Testis (tissue), 3 donors: ENCODE measurements around the gene STIM1. TPM values are rescaled to one million over a fixed set of nuclear protein-coding genes. Genes with fewer than 3 reads are reported as not detected.

ENCODE experiments used
- DNase-seq: peaks from one replicate; pipeline ENCODE4 v3.0.0-alpha.2; 2019
- H3K27ac ChIP-seq, 2 donors: fragments of 200-600 bp; sonication (generic); one replicate each; pipeline ENCODE4 v1.5.1; 2019
- H3K27me3 ChIP-seq: fragments of 200-600 bp; sonication (generic); one replicate; pipeline ENCODE4 v1.5.1; 2019
- H3K36me3 ChIP-seq: fragments of 200-600 bp; sonication (generic); one replicate; pipeline ENCODE4 v1.5.1; 2017; ENCODE audit warnings: low read depth; ENCODE audit errors: missing control alignments
- H3K4me1 ChIP-seq: fragments of 200-600 bp; sonication (generic); one replicate; pipeline ENCODE4 v1.5.1; 2019
- H3K4me3 ChIP-seq, 2 donors: fragments of 200-600 bp; sonication (generic); one replicate each; pipeline ENCODE4 v1.5.1; 2017 to 2019
- H3K9me3 ChIP-seq: fragments of 200-600 bp; sonication (generic); one replicate; pipeline ENCODE4 v1.5.1; 2017
- POLR2A ChIP-seq: fragments of 450-650 bp; IDR thresholded peaks from one replicate; pipeline ENCODE4 v1.6.1; 2017; ENCODE audit warnings: antibody characterized with exemption, mild to moderate bottlenecking, moderate library complexity
- WGBS, 2 donors: methylation state at CpG; one replicate each; pipeline ENCODE4 v1.1.5; 2018; 5-methylcytosine and 5-hydroxymethylcytosine counted together
- intact Hi-C: fragments of 100-400 bp; cut with DNase I; formaldehyde crosslinking; loops from one replicate; pipeline ENCODE4 v1.15.1; 2023; ENCODE audit warnings: low total_unique reads
- polyA plus RNA-seq: library from polyadenylated mRNA; stranded (reverse); fragments of 350-450 nt; fragmentation: Illumina TruSeq; extraction: RNeasy Lipid Tissue Mini Kit (QIAGEN cat#74804); gene quantifications from one replicate; pipeline ENCODE4 v1.2.3, GENCODE V29; 2014; ENCODE audit warnings: low read depth, low replicate concordance; ENCODE audit not compliant: insufficient read depth
- total RNA-seq, 2 donors: library from RNA; depleted of rRNA; stranded (reverse); fragments of >200 nt; gene quantifications; one replicate each; pipeline ENCODE4 v1.2.3, GENCODE V29; 2016
- TF ChIP-seq, protein P1 (sequence below), 3 experiments: fragments of 450-650 bp in 2 of 3; fragments of 200-600 bp in 1 of 3; sonication (generic) in 1 of 3; IDR thresholded peaks; one replicate each; pipeline ENCODE4 v1.5.1; 2016 to 2019; ENCODE audit warnings: antibody characterized with exemption in 3 of 3, mild to moderate bottlenecking in 2 of 3, moderate library complexity in 1 of 3

Gene STIM1
- total and polyA plus RNA-seq, 3 donors from 2014 or later: 78.2 to 95.5 (median 87.1) TPM

DNA sequence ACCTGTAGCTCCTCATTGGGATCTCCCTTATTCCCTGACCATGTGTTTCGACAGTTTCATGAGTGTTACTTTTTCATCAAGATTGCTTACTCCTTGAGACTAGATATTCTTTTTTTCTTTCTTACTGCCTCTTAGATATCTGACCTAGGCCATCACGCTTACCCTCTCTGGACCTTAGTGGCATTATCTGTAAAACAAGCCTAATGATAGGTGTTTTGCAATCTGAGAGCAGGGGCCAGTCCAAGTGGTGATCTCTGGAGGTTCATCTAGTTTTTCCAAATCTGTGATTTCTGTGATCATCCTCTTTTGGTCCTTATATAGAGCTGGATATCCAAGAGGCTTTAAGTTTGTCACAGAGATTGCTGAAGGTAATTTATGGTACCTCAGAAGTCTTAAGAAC, 34.5 kb downstream of the STIM1 start:
- TF ChIP-seq POLR2A: no peak
- TF ChIP-seq, protein P1, sequence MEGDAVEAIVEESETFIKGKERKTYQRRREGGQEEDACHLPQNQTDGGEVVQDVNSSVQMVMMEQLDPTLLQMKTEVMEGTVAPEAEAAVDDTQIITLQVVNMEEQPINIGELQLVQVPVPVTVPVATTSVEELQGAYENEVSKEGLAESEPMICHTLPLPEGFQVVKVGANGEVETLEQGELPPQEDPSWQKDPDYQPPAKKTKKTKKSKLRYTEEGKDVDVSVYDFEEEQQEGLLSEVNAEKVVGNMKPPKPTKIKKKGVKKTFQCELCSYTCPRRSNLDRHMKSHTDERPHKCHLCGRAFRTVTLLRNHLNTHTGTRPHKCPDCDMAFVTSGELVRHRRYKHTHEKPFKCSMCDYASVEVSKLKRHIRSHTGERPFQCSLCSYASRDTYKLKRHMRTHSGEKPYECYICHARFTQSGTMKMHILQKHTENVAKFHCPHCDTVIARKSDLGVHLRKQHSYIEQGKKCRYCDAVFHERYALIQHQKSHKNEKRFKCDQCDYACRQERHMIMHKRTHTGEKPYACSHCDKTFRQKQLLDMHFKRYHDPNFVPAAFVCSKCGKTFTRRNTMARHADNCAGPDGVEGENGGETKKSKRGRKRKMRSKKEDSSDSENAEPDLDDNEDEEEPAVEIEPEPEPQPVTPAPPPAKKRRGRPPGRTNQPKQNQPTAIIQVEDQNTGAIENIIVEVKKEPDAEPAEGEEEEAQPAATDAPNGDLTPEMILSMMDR (IDR thresholded peaks at IDR 0.05): no peak
- no peak for DNase-seq
- H3K4me3 ChIP-seq: no peak overlapping the region
- H3K36me3 ChIP-seq: no peaks in the 10 kb centered on the region
- intact Hi-C loops: no loop called here
- no peak overlapping the region for H3K27ac ChIP-seq
- H3K27me3 ChIP-seq: no peaks in the 10 kb centered on the region
- no peaks in the 10 kb centered on the region for H3K4me1 ChIP-seq
- H3K9me3 ChIP-seq: no peaks in the 10 kb centered on the region
- WGBS, 2 donors: 70 to 84% methylated on average over 2 of the region's 2 CpGs

DNA sequence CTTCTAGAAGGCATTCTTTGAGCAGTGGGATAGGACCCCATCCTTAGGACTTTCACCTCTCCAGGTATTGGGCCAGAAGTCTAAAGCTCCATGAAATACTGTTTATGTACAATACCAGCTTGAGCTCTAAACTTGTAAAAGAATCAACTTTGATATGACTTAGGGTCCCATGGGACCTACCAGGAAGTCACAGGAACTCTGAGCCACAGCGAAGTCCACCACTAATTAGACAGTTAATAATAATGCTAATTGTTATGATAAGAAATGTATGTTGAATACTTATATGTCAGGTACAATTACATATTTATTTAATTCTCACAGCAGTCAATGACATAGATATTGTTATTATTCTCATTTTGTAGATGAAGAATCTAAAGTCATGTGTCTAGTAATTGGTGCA, 35.3 kb downstream of the STIM1 start:
- intact Hi-C loops: no loop called here
- Histone ChIP-seq H3K36me3 (no peaks in the 10 kb centered on the region), H3K9me3 (no peaks in the 10 kb centered on the region), H3K27me3 (no peaks in the 10 kb centered on the region), H3K4me3 (no peak overlapping the region), H3K27ac (no peak overlapping the region), H3K4me1 (no peaks in the 10 kb centered on the region)
- WGBS, 2 donors: 73 to 89% methylated on average over 1 of the region's 1 CpG
- no peak for TF ChIP-seq POLR2A
- TF ChIP-seq, protein P1 (IDR thresholded peaks at IDR 0.05): no peak
- DNase-seq: no peak

DNA sequence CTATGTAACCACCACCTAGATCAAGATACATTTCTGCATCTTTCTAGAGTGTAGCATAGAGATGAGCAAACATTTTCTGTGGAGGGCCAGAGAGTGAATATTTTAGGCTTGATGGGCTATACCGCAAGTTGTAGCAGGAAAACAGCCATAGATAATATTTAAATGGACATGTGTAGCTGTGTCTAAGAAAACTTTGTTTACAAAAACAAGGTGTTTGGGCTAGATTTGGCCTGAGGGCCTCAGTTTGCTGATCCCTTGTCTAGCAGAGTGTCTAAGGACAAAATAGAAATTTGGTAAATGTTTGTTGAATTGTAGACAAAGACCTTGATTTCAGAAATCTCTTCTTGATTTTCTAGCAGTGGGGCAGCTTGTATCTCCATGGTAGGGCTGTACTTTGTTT, 36.3 kb downstream of the STIM1 start:
- no peak for DNase-seq
- TF ChIP-seq, protein P1 (IDR thresholded peaks at IDR 0.05): no peak
- Histone ChIP-seq H3K4me1 (peaks cover 2% of the 10 kb centered on the region), H3K36me3 (no peaks in the 10 kb centered on the region), H3K27me3 (no peaks in the 10 kb centered on the region), H3K9me3 (no peaks in the 10 kb centered on the region), H3K4me3 (no peak overlapping the region), H3K27ac (no peak overlapping the region)
- 97% methylated on average over 1 of the region's 1 CpG for WGBS, 2 donors
- intact Hi-C loops: no loop called here

DNA sequence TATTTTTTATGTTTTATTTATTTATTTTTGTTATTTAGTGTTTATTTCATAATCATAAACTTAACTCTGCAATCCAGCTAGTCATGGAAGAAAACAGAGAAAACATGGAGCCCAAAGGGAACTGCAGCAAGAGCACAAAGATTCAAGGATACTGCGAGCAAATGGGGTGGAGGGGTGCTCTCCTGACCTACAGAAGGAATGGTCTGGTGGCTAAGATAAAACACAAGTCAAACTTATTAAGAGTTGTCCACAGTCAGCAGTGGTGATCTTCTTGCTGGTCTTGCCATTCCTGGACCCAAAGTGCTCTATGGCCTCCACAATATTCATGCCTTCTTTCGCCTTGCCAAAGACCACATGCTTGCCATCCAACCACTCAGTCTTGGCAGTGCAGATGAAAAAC, 36.7 kb downstream of the STIM1 start:
- WGBS, 2 donors: 95 to 98% methylated on average over 2 of the region's 2 CpGs

DNA sequence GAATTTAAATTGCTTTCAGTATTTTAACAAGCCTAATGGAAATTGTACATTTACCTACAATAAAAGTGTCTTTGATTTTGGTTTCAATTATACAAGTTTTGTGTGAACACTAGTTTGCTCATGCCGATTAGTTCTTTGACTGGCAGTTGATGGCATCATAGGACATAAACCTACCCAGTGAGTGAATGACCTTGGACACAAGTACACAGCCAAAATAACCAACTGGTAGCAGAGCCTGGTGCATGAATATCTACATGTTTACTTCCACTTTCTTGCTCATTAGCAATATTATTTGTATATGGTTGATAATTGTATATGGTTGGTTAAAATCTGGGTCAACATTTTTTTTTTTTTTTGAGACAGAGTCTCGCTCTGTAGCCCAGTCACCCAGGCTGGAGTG, 37.8 kb downstream of the STIM1 start:
- Histone ChIP-seq H3K4me1 (peaks cover 7% of the 10 kb centered on the region), H3K27me3 (no peaks in the 10 kb centered on the region), H3K36me3 (no peaks in the 10 kb centered on the region), H3K27ac (no peak overlapping the region), H3K4me3 (no peak overlapping the region), H3K9me3 (no peaks in the 10 kb centered on the region)
- intact Hi-C loops: no loop called here
- WGBS, 2 donors: 90 to 91% methylated on average over 2 of the region's 2 CpGs
- TF ChIP-seq, protein P1 (IDR thresholded peaks at IDR 0.05): no peak
- no peak for TF ChIP-seq POLR2A
- DNase-seq: no peak

More for the DNA sequence above, 36.7 kb downstream of the STIM1 start:
- Histone ChIP-seq H3K4me1 (peaks cover 6% of the 10 kb centered on the region), H3K9me3 (no peaks in the 10 kb centered on the region), H3K27me3 (no peaks in the 10 kb centered on the region), H3K36me3 (no peaks in the 10 kb centered on the region), H3K4me3 (no peak overlapping the region), H3K27ac (no peak overlapping the region)
- no peak for DNase-seq
- no peak for TF ChIP-seq POLR2A
- TF ChIP-seq, protein P1 (IDR thresholded peaks at IDR 0.05): no peak
- intact Hi-C loops: no loop called here
